Stimulated activated CD8-positive, alpha-beta memory T cell treated with anti-CD3 and anti-CD28 coated beads, Interleukin-4, amount 100 ng/mL, for 48 hours (primary cell): Measurements from ENCODE around the gene PCCB.
"Not testable (repeated sequence)": the region's sequence is repeated elsewhere in the genome, so short reads cannot be mapped to it uniquely, and the experiment has no call there.

Experiments
- DNase-seq: peaks from one replicate; pipeline ENCODE4 v3.0.0-alpha.2; 2020

Gene PCCB

DNA sequence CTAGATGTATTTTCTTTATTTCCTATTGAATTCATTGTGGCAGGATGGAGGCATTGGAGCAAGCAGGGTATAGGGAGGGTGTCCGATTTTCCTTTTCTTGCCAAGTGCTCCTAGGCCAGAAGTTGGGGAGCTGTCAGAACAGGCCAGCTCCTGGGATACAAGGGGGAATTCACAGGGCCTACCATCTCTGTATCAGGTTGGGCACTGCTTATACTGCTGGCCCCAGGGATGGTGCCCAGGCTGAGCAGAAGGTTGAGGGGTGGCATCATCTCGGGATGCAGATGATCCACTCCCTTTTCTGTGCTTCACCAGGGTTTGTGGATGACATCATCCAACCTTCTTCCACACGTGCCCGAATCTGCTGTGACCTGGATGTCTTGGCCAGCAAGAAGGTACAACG is 79.5 kb downstream of the PCCB start:
- DNase-seq, result no peak

GRCh38 chr3:136330900-136331299 is 80.8 kb downstream of the PCCB start:
- DNase-seq, result no peak

DNA sequence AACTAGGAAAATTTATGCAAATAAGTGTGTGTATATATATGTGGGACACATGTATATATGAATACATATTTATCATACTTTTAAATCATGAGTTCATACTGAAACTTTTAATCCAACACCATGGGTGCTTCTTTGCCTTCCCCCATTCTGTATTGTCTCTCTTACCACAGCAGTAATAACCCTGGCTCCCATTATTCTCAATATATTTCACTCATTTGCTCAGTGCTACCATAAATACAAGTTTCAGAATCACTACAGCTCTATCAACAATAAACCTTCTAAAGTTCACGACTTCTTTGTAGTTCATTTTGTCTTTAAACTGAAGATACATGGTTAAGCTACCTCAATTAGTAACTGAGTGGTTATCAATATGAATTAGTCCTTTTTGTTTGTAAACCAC is 82.2 kb downstream of the PCCB start:
- DNase-seq, result no peak

- DNase-seq, result no peak
Measured at GRCh38 chr3:136332776-136333175, 82.6 kb downstream of the PCCB start.

DNA sequence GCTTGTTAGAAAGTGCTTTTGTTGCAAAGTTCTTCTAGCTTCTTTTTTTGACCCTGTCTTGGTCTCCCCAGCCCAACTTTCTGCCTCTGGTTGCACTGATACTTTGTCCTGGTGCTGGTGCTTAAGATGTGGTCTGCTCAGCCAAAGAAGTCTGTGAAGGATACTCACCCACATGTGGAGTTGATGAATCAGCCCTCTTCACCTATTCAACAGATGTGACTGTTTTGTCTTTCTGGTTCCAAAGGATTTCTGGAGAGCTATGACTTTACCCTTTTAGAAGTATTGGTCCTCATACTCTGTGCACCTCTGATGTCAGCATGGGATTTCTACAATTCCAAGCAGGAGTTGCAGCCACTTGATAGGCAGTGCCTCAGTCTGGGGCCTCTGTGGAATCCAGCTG is 84.1 kb downstream of the PCCB start:
- DNase-seq, result no peak

GRCh38 chr3:136334726-136335125 is 84.6 kb downstream of the PCCB start:
- not testable (repeated sequence) for DNase-seq

DNA sequence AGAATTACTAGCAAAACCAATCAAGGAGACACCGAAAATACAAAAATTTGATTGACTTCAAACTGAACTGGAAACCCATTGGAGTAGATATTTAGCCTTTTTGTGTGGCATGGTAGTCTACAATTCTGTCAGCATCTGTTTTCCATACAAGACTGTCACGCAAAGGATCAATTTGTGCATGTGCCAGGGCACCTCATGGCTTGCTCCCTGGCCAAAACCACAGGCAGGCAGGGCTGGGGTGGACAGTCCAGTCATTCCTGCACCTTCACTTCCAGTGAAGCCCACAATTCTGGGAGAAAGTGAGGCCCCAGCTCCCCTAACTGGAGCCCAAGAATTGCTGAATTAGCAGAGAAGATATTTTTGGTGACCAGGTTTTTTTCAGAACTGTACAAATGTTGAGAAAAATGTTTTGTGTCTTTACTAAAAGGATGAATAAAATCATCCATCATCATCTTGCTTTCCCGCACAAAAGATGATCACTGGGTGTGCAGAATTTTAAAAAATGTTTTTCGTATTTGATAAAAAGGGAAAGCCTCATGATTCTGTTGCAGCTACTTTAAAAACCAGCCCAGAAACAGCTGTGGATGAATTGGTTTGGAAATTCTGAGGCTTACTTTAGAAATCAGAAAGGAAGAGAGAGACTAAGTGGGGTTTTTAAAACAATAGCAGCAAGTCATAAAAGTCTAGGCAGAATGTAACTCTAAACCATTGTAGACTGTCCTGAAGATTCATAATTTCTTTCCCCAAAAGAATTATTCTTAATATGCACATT is 86.4 kb downstream of the PCCB start:
- no peak for DNase-seq

DNA sequence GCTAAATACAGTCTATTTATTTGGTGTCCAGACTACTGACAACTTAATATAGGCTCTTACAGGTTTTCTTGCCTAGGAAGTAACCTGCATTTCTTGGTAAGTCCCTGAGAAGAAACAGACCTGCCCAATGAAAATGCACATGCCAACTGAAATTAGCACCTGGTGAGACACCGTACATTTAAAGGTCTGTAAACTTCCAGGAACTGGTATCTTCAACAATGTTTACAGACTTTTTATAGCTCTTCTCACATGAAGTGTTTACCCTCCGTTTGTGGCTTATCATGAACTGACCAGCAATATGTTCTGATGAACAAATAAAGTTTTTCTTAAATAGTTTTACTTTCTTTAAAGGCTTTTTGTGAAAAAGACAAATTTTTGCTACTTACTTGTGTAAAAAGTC is 93.3 kb downstream of the PCCB start:
- DNase-seq, result no peak

- no peak for DNase-seq
Measured at GRCh38 chr3:136343873-136344555, 93.9 kb downstream of the PCCB start.

DNA sequence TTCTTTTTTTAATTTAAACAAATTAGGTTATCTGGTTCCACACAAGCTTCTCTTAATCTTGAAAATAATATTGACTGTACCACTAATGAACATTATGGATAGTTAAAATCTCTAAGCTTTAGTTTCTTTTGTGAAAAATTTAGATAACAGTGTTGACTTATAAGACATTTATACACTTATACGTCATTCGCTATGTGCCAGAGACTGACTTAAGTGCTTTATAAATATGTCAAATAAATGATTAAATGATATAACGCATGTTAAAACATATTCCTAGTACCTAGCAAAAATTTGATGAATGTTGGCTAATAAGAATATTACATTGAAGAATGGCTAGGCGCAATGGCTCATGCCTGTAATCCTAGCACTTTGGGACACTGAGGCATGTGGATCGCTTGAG is 96.3 kb downstream of the PCCB start:
- DNase-seq, result no peak

GRCh38 chr3:136350132-136350531 is 100.0 kb downstream of the PCCB start:
- DNase-seq, result no peak

DNA sequence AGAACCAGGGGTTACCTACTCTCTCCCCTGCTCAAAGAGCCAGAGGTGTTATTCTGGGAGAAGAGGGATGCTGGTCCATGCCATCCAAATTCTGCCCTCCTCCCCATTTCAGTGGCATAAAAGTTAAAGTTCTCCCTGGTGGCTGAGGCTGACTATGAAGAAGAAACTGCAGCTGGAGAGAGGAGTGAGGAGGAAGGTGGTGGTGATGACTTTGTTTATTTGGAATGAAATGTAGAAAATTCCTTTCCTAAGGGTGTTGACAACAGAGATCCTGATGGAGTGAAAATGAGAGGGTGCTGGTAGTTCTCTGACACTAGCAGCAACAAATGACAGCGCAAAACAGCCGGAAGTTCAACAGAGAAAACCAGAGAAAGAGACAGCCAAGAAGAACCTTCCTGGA is 100.4 kb downstream of the PCCB start:
- DNase-seq, result no peak

DNA sequence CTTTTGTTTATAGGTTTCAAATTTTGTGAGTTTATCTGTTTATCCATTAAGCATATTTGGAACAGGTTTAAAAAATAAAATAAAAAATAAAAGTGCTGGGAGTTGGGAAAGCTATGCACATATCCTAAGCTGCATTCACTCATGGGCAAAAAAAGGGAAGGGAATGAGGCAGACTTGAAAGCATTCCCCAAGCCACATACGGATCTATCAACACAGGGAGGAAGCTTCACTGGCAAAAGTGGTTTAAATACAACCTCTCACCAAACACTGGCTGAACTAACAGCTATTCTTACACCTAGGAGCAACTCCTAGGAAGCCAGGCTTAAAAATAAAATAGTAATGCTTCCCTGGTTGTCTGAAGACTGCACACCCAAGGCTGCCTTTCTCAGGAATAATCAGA is 101.2 kb downstream of the PCCB start:
- DNase-seq, result no peak

DNA sequence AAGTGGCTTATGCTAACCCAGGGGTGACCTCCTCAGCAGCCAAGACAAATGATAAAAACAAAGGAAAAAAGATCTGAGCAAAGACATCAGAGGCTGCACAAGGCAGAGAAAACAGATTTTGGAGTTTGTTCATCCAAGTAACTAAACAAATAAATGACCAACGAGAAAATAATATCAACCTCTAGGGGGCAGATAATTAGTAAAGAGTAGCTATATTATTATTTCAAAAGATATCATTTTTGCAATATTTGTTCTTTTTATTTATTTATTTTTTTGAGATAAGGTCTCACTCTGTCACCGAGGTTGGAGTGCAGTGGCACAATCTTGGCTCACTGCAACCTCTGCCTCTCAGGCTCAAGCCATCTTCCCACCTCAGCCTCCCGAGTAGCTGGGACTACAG is 101.8 kb downstream of the PCCB start:
- no peak for DNase-seq

DNA sequence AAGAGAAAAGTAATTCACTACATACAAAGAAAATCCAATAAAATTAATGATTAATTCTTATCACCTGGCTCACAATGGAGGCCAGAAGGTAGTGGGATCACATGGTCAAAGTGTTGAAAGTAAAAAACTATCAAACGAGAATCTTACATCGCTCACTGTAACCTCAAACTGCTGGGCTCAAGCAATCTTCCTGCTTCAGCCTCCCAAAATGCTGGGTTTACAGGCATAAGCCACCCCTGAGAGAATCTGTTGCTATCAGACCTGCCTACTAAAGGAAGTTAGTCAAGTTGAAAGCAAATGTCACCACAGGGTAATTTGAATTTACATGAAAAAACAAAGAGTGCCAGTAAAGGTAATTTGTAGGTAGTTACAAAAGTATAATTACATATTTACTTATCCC is 103.3 kb downstream of the PCCB start:
- no peak for DNase-seq

DNA sequence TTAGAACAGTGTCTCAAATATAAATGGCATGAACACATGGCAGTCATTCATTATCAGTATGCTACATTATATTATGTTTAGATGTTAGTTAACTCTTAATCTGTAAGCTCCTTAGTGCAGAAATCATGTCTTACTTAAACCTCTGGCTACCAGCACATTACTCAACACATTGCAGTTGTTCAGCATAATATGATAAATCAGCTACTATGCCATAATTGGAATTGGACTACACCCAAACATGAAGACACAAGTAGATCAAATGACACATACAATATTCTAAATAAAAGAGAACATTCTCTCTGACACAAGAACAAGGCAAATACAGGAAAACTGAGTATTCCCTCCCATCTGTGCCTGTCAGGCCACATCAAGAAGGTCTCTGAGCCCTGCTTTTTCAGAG is 116.1 kb downstream of the PCCB start:
- no peak for DNase-seq

- not testable (repeated sequence) for DNase-seq
Measured at GRCh38 chr3:136375800-136376199, 125.7 kb downstream of the PCCB start.

- DNase-seq, result no peak
Measured at GRCh38 chr3:136377508-136377907, 127.4 kb downstream of the PCCB start.

DNA sequence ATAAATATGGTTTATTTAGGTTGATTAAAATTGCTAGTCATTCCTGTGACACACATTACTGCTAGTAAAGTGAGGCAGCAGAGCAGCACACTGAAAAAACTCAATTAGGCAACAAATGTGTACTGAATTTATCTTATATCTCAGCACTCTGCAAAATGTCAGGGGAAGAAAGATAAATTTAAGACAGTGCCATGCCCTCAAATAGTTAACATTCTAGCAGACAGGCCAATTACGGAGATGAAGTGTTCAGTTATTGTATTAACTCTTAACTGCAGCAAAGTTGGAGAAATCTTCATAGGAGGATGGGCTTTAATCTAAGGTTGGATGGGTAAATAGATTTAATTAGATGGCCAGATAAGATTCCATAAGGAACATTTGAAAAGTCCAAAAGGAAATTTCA is 127.9 kb downstream of the PCCB start:
- no peak for DNase-seq
